ENCODE results near the gene SPTBN5.
"Not testable (repeated sequence)": the region's sequence is repeated elsewhere in the genome, so short reads cannot be mapped to it uniquely, and the experiment has no call there.

Gene SPTBN5

DNA sequence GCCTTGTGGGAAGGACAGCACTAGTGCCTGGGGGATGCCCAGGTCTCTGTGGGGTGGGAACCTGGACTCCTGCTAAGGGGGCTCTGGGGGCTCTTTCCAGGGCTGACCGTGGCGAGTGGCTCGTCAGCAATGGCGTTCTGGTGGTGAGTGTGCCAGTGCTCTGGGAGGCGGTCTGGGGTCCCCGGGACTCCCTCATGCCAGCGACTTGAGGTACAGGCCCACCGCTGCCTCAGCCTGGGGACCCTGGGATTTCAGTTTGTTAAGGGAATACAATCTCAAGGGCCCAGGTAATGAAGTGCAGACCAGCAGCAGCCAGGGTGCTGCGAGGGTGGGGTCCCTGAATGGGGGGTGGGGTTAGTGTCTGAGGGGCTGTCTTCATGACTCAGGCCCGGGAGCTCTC, 52.7 kb downstream of the SPTBN5 start:
- no peak for DNase-seq

DNA sequence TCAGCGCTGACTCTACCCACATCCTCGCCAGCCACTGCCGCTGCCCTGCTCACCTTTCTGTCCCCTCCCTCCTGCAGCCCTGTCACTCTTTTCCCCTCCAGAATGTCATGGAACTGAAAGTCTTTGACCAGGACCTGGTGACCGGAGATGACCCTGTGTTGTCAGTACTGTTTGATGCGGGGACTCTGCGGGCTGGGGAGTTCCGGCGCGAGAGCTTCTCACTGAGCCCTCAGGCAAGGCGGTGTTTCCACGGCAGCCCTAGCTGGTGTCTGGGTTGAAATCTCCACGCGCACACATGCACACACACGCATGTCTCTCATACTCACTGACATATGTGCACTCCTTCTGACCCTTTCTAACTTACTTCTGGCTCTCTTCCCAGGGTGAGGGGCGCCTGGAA, 53.2 kb downstream of the SPTBN5 start:
- DNase-seq = no peak

DNA sequence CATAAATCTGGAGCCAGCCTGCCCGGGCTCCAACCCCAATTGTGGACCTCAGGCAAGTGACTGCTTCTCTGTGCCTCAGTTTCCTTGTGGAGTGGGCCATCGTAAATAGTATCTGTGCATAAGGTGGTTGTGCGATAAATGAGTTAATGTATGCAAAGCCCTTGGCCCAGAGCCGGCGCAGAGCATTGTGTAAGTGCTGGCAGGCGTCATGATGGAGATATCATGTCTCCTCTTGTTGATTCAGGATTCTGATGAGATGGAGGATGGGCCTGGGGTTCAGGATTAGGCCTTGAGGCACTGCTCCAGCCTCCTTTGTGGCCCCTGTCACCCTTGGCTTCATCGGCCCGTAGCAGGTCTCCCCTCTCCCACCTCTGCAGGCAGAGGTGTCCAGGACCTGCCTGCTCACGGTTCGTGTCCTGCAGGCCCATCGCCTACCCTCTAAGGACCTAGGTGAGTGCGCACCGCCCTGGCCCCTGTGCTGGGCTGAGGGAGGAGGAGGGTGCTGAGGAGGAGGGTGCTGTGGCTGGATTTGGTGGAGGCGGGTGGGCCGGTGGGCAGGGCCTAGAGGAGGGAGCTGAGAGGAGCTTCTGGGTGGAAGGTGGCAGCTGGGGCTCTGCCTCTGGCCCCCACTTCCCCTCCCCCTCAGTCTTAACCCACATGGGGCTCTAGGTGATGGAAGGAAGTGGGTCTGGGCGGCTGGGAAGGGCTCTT, 53.9 kb downstream of the SPTBN5 start:
- DNase-seq = peak; percentile 27

DNA sequence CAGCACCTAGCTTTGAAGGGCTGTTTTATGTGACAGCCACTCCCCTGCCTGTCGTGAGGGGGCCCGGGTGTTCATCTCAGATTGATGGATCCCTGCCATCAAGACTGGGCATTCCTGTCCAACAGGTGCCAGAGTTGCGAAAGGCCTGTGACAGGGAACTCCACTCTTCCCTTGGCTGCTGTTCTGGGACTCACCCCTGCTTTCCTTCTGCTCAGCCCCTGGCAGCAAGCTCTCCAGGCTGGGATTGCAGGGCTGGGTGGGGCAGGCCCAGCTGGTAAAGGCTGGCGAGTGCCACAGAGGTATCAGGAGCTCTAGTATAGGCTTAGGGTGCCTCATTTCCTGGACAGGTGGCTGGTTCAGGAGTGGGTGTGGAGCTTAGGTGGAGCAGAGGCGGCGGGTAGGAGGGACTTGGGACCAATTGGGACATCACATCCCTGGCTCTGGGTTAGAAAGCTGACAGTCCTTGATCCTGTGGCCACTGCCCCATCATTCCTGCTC, 55.4 kb downstream of the SPTBN5 start, which contains the start of gene PLA2G4B:
PLA2G4B (plus strand) TSS at position 448 of the 498 bp plus-strand sequence. CDS start 67 bp downstream, outside the sequence.
- DNase-seq = peak; percentile 4

DNA sequence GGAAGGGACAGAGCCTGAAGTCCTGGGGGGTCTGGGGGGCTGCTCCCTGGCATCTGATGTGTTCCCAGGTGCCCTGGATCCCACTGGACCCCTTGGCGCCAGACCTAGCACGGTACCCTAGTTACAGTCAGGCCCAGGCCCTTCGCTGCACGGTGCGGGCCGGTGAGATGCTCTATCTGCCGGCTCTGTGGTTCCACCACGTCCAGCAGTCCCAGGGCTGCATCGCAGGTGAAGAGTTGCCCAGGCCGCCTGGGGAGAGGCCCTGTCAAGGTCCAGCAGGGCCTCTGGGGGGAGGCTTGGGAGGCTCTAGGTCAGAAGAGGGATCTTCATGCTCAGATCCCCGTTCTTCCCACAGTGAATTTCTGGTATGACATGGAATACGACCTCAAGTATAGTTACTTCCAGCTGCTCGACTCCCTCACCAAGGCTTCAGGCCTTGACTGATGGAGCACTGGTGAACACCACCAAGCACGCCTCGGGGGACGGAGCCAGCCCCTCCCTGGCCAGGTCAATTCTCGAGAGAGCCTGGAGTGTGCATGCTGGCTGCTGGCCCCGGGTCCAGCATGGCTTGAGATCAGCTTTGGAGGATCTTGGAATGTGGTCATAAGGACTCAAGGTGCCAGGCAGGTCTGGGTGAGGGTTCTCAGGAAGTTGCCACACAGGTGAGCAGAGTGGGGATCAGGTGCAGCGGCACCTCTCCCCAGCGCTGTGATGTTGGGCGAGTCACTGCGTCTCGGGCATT, 57.0 kb downstream of the SPTBN5 start:
- no peak for DNase-seq

DNA sequence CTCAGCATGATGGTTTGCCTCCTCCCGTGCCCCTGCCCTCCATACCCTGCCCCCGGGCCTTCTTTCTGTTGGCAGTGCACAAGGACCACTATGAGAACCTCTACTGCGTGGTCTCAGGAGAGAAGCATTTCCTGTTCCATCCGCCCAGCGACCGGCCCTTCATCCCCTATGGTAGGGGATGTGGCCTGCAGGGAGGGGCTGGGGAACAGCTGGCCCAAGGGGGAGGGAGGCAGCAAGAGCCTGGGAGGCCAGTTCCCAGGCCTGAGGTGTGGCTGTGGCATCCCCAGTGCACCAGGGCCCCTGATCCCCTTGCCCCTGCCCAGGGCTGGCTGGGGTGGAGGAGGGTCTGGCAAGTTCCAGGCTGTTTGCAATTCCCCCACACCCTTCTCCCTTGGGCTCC, 57.8 kb downstream of the SPTBN5 start:
- no peak for DNase-seq

DNA sequence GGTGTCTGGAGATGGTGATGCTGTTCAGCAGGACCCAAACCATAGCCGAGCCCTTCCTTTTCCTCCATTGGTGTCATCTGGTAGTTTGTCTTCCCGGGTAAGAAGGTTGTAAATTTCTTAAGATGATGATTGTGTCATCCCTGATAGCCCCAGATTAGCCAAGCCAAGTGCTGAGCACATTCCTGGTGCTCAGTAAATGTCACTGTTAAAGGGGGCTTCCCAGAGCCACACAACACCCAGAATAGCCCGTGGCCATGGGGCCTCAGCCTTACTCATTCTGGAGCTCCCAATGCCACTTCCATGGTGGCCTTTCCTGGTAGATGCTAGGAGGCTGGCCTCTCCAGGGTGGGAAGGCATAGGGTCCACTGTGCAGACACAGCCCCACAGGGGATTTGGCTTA, 59.8 kb downstream of the SPTBN5 start:
- DNase-seq = no peak

DNA sequence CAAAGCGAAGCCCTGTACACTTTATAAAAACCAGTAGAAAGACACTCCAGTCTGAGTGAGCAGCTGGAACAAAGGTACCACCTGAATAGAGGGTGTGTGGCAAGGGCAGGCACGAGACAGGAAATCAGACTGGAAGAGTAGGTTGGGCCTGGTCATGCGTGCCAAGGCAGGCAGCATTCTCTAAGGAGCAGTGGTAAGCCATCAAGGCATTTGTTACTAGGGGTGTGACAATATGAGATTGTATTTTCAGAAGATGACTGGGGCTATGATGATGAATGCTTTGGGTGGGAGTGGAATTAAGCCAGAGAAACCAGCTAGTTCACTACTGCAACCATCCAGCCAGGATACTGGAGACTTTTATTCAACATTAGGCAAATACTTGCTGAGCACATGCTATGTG, 61.0 kb downstream of the SPTBN5 start:
- DNase-seq = no peak

DNA sequence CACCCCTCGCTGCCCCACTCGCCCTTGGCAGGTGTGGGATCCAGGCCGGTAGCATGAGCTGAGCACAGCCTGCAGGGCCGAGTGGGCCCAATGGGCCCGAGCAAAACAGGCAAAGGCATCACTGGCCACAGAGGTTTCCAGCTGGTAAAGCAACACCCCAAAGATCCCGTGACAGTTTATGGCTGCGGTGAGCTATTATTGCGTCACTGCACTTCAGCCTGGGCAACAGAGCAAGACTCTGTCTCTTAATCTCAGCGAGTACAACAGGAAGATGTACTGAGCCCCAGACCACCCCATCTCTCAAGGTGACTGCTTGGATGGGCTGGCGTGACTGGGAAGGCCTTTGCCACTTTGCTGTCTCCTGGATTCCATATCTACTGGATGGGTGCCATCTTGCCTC, 61.6 kb downstream of the SPTBN5 start:
- no peak for DNase-seq

DNA sequence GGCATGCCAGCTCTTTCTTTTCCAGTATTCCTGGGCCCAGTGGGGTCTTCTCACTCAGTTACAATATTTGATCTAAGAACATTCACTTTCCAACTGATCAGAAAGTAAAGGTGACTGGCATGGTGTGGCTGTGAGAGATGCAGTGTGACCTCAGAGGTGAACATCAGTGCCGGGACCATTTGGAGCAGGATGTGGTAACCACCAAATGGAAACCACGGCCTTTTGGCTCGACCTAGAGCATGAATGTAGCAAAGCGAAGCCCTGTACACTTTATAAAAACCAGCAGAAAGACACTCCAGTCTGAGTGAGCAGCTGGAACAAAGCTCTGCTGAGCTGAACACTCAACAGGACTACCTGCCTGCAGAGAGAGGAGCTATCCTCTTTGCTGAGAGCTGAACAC, 62.6 kb downstream of the SPTBN5 start:
- not testable (repeated sequence) for DNase-seq

DNA sequence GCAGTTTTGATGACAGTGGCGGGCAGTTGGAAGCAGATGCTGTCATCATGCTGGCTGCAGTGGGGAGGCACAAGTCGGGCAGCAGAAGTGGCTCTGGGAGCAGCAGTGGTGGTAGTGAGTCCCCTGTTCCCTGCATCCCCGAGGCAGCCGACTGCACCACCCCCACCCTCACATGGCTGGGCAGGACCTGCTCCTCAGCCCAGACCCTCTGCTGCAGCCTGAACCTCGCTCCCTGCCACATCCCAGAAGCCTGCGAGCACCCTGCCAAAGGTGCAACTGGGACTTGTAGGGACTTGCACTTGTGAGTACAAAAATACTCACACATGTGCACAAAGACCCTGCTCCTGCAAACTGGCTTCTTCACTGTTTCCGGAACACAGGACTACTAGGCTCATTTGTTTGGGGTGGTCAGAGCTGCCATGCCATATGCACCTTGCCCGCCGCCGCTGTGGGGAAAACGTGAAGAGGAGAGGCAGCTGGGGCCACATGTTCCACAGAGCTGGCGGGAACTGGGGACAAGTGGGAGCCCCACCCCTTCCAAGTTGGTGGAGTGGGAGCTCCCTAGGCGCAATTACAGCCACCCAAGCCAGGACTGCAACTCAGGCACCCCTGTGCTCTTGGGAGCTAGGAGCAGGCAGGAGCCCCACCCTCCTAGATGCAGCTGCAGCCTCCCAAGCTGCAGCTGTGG, 63.8 kb downstream of the SPTBN5 start:
- DNase-seq = no peak

DNA sequence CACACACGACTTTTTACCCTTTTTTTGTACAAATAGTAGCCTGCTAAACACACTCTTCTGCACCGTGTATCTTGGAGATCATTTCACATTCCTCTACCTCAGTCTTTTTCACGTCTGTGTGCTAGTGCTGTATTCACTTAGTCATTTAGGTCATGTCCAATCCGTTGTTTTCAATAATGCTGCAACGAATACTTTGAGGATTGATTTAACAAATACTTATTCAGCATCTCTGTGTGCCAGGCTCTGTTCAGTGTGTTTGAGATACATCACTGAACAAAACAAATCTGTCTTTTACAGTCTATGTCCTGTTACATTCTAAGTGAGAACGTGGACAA, 65.1 kb downstream of the SPTBN5 start:
- no peak for DNase-seq

DNA sequence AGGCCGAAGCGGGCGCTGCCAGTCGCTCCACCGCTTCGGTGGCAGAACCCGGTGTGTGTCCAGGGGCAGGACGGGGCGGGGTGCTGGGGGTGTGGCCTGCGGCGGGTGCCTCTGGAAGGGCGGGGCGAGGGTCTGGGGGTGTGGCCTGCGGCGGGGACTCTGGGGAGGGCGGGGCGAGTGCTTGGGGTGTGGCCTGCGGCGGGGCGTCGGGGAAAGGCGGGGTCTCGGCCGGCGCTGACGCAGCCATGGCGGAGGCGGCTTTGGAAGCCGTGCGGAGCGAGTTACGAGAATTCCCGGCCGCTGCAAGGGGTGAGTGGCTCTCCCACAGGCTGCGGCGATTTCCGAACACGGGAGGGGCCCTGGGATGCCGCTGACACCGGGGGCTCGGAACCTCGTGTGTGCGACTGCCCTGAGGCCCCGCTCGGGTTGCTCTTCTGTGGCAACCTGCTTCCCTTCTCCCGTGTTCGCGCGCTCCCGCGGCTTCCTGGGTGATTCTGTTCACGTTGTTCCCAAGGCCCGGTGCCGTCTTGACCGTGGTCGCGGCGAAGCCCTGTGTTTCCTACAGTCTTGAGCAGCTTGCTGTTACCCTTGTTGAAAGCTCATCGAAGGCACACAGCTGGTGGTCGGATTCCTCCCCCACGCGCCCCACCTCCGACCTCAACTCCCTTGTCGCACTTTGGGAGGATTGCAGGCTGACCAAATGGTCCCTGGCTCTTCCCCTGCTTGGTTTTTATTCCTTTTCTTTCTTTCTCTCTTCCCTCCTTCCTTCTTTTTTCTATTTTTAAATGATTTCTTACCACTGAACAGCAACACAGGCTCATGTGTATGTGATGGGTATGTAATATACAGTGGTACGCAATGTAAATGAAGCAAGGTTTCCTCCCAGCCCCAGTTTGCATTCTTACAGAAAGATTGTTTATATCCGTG, 65.7 kb downstream of the SPTBN5 start, which contains the start of gene JMJD7:
JMJD7 (plus strand) TSS at position 213 of the 927 bp plus-strand sequence; CDS start at position 246, 33 bp downstream.
- peak; percentile 70 for DNase-seq

DNA sequence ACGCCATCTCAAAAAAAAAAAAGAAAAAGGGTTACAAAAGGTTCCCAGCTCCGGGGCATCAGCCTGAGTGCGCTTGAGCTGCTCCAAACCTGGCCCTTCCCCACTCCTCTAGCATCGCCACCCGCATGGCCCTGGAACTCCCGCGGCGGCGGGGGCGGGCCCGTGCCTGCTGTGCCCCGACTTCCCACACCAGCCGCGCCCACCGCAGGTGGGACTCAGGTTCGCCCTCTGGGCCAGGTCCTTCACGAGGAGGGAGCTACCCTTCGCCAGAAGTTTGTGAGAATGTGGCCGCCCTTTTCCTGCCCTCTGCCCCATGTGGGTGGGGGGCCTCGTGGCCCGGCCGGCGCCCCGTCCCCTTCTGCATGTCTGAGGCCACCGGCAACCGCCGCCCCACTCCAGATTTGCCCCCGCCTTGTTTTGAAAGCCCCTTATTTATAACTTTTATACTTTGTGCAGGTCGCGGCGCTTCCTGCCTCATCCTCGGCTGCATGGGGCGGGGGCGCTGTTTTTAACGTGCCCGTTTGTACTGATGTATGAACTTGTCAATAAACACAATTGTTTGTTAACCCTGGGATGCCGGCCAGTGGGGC, 66.5 kb downstream of the SPTBN5 start:
- DNase-seq = no peak

DNA sequence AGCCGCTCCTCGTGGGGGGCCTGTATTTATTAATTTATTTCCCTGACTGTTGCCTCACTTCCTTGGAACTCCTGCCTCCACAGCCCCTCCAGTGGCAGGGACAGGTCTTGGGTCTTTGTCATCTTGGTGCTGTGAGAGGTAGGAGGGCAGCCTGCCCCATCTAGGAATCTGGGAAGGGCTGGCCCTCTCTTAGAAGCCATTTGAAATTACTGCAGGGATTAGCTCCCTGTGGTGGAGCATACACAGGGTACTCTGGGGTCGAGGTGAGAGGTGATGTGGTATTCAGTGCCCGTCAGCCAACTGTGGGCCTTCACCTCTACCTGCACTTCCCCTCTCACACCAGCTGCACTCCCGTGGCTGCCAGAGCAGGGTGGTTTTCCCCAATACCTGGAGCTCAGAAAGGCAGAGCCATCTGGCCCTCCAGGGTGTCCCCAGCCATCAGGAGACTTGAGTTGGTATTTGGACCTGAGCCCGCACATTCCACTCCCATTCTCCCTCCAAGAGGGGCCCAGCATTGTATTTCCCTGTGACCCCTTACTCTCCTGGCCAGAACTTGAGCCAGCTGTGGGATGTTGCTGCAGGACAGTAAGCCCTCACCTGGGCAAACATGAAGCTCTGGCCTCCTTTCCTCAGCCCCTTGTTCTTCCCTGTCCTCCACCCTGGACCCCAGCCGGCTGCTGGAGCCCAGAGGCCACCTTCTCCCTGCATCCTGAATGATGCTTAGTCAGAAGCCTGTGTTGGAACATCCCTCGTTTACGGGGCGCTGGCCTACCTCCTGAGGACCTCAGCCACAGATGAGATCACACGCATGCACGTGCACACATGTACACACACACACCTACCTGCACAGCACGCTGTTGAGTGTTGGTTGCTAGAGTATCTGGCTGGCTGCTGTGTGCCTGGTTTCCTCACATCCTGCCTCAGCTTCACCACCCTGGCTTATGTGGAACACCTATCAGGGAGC, 68.0 kb downstream of the SPTBN5 start:
- no peak for DNase-seq

DNA sequence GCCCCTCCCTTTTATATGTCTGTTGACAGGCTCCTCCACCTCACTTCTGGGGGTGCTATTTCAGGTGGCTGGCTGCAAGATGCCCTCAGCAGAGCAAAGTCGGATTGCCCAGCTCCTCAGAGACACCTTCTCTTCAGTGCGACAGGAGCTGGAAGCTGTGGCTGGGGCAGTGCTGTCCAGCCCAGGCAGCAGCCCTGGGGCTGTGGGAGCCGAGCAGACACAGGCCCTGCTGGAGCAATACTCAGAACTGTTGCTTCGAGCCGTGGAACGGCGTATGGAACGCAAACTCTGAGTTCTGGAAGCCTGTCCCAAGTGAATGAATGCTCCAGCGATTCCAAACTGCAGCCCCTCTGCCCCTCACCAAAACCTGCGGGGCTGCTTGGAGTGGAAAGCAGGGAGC, 68.7 kb downstream of the SPTBN5 start:
- no peak for DNase-seq

DNA sequence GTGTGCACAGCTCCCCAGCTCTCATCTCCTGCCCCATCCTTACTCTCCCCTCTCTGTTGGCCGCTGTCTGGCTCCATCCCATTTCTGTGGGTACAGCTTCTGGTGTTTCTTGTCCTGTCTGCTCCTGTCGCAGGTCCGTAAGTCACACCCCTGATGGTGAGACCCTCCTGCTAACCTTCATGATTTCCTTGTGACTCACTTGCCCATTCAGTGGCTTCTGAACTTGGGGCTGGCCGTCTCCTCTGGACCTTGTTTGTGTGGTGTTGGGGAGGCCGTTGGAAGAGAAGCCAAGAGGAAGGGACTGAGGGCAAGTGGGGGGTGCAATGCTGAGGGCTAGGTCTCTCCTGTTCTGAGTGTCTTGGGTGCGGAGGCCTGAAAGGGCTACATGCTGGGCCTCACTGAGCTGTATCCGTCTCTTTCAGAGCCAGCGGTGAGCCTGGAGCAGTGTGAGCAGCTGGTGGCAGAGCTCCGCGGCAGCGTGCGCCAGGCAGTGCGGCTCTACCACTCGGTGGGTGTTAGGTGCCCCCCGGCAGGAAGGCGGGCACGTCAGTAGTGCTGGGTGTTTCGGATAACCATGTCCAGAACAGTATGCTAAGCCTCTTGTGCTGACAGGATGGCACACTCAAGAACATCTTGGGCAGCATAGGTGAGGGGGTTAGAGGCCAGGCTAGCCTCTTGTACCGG, 69.6 kb downstream of the SPTBN5 start:
- no peak for DNase-seq

DNA sequence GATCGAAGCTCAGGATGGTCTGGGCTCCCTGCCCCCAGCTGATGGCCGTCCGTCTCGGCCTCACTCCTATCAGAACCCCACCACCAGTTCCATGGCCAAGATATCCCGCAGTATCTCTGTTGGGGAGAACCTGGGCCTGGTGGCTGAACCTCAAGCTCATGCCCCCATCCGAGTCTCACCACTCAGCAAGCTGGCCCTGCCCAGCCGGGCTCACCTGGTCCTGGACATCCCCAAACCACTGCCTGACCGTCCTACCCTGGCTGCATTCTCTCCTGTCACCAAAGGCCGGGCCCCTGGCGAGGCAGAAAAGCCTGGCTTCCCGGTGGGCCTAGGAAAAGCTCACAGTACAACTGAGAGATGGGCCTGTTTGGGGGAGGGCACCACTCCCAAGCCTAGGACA, 70.4 kb downstream of the SPTBN5 start:
- DNase-seq = no peak

DNA sequence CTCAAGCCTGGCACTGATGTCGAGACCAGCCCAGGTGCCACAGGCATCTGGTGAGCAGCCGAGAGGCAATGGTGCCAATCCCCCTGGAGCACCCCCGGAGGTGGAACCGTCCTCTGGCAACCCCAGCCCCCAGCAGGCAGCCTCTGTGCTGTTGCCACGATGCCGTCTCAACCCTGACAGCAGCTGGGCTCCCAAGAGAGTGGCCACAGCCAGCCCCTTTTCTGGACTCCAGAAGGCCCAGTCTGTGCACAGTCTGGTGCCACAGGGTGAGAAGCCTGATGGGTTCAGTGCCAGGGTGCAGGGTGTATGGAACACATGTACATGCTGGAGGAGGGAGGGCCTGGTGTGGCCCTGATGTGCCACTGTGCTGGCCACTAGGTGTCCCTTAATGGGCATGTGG, 70.9 kb downstream of the SPTBN5 start:
- no peak for DNase-seq

DNA sequence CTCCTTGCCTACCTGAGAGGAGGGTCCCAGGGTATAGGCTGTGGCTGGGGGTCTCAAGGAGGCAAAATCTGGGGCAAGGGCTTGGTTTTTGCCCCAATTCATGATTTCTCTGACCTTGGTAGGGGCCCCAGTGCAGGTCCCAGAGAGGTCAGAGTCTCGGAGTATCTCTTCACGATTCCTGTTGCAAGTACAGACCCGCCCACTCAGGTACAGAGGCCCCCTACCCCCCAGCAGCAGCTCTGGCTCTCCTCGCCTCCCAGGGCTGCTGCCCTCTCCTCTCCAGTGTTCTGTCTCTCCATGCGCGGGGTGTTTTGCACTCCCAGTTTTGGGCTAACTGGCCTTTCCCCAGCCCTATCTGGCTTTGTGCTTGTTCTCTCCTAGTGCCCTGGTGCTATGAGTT, 71.4 kb downstream of the SPTBN5 start:
- DNase-seq = no peak
